GM19438 (cell line): ENCODE data around the gene ACP4.
"Not testable (repeated sequence)": the region's sequence is repeated elsewhere in the genome, so short reads cannot be mapped to it uniquely, and the experiment has no call there.

Source experiments
- ATAC-seq: cut with Tn5 transposase; IDR thresholded peaks from one replicate; pipeline ENCODE4 v1.9.1; 2021; ENCODE audit warnings: low read depth; ENCODE audit not compliant: unreplicated experiment

ACP4 gene, protein sequence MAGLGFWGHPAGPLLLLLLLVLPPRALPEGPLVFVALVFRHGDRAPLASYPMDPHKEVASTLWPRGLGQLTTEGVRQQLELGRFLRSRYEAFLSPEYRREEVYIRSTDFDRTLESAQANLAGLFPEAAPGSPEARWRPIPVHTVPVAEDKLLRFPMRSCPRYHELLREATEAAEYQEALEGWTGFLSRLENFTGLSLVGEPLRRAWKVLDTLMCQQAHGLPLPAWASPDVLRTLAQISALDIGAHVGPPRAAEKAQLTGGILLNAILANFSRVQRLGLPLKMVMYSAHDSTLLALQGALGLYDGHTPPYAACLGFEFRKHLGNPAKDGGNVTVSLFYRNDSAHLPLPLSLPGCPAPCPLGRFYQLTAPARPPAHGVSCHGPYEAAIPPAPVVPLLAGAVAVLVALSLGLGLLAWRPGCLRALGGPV

DNA sequence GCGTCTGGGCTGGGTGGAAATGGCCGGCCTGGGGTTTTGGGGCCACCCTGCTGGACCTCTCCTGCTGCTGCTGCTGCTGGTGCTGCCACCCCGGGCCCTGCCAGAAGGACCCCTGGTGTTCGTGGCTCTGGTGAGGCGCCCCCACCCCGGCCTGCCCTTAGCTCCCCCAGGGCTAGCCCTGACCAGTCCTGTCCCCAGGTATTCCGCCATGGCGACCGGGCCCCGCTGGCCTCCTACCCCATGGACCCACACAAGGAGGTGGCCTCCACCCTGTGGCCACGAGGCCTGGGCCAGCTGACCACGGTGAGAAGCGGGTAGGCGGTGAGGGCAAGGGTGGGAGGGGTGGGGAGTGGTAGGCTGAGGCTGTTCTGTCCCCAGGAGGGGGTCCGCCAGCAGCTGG is at the start of gene ACP4:
ACP4 (plus strand) TSS at position 20 of the 400 bp plus-strand sequence; CDS start at position 20, 0 bp downstream.
- no peak for ATAC-seq

DNA sequence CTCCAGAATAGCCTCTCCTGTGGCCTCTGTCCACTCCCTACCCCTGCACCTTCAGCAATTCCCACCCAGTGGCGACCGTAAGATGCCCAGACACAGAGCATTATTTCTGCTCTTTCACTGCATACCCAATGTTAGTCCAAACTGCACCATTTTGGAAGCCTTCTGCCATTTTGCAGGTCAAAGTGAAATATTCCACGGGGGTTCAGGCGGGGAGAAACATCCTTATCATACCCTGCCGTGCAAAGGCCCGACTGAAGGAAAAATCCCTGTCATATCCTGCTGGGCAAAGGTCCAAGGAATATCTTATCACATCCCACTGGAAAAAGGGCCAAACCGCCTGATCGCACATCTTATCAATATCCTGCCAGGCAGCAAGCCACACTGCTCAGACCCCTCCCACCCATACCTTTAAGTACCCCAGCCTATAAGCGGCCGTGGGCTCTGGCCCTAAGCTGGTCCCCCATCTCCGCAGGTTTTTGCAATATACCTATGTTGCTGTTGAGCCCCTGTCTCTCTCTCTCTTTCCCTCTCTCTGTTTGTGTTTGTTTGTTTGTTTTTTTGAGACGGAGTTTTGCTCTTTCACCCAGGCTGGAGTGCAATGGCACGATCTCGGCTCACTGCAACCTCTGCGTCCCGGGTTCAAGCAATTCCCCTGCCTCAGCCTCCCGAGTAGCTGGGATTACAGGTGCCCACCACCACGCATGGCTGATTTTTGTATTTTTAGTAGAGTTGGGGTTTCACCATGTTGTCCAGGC is 48.9 kb upstream of the ACP4 start:
- no peak for ATAC-seq

DNA sequence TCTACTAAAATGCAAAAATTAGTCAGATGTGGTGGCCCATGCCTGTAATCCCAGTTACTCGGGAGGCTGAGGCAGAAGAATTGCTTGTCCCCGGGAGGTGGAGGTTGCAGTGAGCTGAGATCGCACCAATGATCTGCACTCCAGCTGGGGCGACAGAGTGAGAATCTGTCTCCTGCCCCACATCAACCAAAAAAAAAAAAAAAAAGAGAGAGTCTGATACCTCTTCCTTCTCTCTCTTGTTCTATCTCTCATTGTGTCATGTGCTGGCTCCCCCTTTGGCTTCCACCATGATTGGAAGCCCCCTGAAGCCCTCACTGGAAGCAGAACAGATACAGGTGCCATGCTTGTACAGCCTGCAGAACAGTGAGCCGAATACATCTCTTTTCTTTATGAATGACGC is 46.7 kb upstream of the ACP4 start:
- ATAC-seq: no peak

DNA sequence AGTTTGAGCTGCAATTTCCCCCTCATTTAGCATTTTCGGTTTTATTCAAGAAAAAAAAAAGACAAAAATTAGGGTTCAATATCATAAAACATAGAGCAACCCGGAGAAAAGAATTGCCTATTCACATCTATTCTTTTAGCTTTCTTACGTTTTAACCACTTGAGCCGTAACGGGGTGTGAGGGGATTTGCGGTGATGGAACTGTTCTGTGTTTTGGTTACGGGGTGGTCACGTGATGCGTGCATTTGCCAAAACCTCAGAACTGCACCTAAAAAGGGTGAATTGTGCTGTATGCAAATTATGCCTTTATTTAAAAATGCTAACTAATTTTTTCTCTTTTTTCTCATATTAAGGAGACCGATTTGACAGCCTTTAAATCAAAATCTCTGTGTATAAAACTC is 45.0 kb upstream of the ACP4 start:
- no peak for ATAC-seq

DNA sequence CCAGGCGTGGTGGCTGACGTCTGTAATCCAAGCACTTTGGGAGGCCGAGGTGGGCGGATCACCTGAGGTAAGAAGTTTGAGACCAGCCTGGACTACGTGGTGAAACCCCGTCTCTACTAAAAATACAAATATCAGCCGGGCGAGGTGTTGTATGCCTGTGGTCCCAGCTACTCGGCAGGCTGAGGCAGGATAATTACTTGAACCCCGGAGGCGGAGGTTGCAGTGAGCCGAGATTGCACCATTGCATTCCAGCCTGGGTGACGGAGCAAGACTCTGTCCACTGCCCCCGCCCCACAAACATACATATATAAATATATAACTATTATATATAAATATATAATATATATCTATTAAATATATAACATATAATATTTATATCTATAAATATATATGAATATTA is 43.1 kb upstream of the ACP4 start:
- ATAC-seq: not testable (repeated sequence)

DNA sequence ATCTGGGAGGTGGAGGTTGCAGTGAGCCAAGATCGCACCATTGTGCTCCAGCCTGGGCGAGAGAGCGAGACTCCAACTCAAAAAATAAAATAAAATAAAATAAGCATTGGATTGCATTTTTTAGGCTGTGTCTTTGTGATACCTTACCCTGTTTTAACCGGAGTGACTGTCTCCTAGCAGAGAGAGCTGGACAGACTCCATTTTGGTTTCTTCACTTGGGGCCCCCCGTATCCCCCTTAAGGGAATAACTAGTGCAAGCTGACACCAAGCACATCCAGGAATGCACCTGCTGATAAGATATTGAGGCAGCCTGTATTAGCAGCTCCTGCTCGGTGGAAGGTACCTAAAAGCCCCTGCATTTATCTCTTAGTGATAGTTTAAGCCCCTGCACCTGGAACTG is 40.7 kb upstream of the ACP4 start:
- no peak for ATAC-seq

DNA sequence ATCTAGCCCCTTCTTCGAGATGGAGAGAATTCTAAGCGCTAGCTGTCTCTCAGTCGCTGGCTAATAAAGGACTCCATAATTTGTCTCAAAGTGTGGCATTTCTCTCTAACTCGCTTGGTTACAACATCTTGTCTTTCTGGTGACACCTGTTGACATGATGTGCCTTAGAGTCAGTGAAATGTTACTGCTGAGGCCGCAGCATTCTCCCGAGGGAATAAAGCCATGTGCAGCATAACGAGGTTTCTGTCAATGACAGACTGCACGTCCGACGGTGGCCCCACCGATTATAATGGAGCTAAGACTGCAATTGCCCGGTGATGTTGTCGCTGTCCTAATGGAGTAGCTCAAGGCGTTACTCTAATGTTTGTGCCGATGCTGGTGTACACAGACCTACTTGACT is 40.2 kb upstream of the ACP4 start:
- no peak for ATAC-seq

DNA sequence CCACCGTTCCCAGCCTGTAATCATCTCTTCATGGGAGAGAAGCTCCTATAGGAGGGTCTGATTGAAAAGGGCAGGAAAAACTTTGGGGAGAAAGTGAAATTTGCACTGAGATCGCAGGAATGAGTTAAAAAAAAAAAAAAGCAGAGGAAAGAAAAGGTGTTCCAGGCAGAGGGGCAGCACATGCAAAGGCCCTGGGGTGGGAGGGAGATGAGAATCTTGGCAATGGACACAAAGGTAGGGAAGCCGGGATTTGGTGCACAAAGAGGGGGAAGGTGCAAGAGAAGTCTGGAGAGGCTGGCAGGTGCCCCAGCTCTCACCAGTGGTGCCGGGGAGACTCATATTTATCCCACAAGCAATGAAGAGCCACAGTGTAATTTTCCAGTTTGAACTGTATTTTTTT is 36.3 kb upstream of the ACP4 start:
- ATAC-seq: no peak

DNA sequence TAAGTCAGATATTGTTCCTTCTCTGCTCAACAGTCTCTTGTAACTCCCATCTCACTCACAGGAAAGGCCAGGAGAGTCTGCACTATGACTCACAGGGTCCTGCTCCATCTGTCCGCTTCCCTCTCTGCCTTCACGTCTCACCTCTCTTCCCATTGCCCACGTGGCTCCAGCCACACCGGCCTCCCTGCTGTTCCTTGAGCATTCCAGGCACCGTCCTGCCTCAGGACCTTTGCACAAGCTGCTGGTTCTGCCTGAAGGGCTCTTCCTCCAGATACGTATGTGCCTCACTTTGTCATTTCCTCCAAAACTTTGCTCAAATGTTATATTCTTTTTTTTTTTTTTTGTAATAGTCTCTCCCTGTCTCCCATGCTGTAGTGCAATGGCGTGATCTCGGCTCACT is 34.0 kb upstream of the ACP4 start:
- ATAC-seq: not testable (repeated sequence)

DNA sequence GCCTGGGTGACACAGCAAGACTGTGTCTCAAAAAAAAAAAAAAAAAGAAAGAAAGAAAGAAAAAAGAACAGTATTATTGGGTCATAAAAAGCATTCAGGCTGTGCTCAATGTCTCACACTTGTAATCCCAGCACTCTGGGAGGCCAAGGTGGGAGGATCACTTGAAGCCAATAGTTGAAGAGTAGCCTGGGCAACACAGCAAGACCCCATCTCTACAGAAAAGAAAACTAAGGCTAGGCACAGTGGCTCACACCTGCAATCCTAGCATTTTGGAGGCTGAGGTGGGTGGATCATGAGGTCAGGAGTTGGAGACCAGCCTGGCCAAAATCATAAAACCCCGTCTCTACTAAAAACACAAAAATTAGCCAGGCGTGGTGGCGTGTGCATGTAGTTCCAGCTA is 32.6 kb upstream of the ACP4 start:
- not testable (repeated sequence) for ATAC-seq

DNA sequence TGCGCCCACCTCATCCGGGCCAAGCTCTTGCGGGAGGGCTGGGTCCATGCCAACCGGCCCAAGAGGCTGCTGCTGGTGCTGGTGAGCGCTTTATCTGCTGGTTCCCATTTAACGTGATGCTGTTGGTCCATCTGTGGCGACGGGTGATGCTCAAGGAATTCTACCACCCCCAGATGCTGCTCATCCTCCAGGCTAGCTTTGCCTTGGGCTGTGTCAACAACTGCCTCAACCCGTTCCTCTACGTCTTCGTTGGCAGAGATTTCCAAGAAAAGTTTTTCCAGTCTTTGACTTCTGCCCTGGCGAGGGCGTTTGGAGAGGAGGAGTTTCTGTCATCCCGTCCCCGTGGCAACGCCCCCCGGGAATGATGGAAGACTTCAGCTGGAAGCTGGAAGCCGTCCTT is 31.1 kb upstream of the ACP4 start:
- ATAC-seq: not testable (repeated sequence)

DNA sequence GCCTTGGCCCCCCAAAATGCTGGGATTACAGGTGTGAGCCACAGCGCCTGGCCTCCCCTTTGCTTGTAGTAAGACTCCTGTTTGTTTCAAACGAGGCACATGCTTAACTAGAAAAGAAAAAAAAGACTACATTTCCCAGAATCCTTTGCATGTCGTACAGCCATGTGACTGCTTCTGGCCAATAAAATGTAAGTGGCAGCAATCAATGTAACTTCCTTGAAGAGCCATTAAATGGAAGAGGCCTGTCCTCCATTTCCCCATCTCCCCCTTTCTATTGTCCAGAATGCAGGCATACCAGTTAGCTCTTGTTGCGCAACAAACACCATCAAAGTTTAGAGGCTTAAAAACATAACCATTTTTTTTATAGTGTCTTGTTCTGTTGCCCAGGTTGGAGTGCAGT is 30.3 kb upstream of the ACP4 start:
- no peak for ATAC-seq

DNA sequence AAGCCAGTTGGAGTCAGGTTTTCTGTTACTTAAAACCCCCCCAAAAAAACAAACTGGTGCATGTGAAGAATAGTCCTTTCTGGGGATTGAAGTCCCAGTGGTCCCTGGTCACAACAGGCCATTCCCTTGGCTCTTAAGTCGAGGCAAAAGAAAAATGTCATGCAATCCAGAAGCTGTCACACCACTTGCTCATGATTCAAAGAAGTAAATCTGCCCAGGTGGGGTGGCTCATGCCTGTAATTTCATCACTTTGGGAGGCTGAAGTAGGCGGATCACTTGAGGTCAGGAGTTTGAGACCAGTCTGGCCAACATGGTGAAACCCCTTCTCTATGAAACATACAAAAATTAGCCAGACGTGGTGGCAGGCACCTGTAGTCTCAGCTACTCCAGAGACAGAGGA is 28.7 kb upstream of the ACP4 start:
- not testable (repeated sequence) for ATAC-seq

DNA sequence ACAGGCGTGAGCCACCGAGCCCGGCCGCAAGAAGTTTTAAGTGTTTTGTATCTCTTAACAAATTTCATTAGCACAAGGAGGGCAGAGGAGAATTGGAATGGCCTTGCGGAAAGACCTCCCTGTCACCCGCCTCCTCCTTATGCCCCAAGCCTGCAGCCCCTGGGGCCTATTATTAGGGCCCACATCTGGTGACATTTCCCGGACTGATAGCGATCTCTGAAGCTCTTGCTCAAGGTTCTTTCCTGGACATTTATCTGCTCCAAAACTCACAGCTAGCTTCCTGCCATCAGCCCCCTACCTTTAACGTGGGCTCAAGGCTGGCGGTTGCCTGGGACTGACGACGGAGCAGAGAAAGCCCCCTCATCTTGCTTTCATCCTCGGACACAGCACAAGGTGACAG is 26.7 kb upstream of the ACP4 start:
- not testable (repeated sequence) for ATAC-seq

DNA sequence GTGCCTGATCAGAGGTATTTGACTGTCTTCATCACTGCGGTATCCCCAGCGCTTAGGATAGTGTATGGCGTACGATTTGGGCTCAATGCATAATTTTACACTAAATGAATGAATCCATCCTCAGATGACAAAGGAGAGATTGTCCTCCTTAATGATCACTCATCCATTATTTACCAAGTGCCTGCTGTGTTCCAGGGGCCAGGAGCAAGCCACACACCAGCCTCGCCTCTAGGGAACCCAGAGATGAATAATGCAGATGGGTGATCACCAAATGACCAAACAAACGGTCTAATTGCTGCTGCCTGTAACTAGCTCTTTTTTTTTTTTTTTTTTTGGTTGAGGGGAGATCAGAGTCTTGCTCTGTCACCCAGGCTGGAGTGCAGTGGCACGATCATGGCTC is 25.8 kb upstream of the ACP4 start:
- no peak for ATAC-seq

DNA sequence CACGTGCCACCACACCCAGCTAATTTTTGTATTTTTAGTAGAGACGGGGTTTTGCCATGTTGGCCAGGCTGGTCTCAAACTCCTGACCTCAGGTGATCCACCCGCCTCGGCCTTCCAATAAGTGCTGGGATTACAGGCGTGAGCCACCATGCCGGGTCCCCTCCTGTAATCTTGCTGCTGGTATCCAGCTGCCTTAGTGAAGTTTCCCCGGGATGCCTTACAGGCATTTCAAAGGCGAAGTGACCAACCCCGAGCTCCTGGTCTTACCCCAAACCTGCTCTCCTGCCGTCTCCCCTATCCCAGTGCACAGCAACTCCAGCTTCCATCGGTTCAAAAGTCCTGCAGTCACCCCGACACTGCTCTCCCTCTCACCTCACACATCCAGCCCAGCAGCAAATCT is 23.5 kb upstream of the ACP4 start:
- not testable (repeated sequence) for ATAC-seq

DNA sequence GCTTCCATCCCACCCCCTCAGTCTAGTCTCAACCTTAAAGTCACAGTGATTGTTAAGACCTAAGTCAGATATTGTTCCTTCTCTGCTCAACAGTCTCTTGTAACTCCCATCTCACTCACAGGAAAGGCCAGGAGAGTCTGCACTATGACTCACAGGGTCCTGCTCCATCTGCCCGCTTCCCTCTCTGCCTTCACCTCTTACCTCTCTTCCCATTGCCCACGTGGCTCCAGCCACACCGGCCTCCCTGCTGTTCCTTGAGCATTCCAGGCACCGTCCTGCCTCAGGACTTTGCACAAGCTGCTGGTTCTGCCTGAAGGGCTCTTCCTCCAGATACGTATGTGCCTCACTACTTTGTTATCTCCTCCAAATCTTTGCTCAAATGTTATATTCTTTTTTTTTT is 23.0 kb upstream of the ACP4 start:
- not testable (repeated sequence) for ATAC-seq

DNA sequence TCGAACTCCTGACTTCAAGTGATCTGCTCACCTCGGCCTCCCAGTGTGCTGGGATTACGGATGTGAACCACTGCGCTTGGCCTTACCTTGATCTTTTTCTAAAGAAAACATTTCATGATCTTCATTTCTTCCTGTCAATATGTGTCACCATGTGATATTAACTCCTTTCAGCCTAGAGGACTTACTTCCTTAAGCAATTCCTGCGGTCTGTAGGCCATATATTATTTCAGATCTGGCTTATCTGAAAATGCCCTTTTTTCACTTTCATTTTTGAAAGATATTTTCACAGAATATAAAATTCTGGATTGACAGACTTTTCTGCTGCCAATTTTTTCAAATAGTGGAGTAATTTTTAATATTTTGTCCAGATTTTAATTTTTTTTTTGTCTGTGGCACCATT is 21.9 kb upstream of the ACP4 start:
- ATAC-seq: no peak

DNA sequence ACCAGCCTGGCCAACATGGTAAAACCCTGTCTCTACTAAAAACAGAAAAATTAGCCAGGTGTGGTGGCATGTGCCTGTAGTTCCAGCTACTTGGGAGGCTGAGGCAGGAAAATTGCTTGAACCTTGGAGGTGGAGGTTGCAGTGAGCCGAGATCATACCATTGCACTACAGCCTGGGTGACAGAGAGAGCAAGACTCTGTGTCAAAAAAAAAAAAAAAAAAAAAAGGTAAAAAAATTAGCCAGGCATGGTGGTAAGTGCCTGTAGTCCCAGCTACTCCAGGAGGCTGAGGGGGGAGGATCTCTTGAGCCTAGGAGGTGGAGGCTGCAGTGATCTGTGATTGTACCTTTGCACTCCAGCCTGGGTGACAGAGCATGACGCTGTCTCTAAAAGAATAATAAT is 20.1 kb upstream of the ACP4 start, which contains the start of gene GPR32:
GPR32 (plus strand) TSS at position 301 of the 400 bp plus-strand sequence. CDS start 137 bp downstream, outside the sequence.
- not testable (repeated sequence) for ATAC-seq

DNA sequence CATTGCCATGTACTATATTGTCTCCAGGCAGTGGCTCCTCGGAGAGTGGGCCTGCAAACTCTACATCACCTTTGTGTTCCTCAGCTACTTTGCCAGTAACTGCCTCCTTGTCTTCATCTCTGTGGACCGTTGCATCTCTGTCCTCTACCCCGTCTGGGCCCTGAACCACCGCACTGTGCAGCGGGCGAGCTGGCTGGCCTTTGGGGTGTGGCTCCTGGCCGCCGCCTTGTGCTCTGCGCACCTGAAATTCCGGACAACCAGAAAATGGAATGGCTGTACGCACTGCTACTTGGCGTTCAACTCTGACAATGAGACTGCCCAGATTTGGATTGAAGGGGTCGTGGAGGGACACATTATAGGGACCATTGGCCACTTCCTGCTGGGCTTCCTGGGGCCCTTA is 19.3 kb upstream of the ACP4 start:
- ATAC-seq: no peak

DNA sequence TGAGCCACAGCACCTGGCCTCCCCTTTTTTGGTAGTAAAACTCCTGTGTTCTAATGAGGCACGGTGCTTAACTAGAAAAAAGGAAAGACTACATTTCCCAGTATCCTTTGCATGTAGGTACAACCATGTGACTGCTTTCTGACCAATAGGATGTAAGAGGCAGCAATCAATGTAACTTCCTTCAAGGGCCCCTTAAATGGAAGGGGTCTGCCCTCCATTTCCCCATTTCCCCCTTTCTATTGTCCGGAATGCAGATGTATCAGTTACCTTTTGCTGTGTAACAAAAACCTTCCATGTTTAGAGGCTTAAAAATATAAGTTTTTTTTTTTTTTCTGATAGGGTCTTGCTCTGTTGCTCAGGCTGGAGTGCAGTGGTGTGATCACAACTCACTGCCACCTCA is 17.7 kb upstream of the ACP4 start:
- ATAC-seq: no peak

DNA sequence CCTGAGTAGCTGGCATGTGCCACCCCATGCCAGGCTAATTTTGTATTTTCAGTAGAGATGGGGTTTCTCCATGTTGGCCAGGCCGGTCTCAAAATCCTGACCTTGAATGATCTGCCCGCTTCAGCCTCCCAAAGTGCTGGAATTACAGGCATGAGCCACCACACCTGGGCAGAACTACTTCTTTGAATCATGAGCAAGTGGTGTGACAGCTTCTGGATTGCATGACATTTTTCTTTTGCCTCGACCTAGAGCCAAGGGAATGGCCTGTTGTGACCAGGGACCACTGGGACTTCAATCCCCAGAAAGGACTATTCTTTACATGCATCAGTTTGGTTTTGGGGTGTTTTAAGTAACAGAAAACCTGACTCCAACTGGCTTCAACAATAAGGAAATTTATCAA is 17.3 kb upstream of the ACP4 start:
- not testable (repeated sequence) for ATAC-seq
